Stimulated activated CD4-positive, alpha-beta T cell treated with anti-CD3 and anti-CD28 coated beads, Interleukin-12 subunit alpha, Interleukin-12 subunit beta, amount 100 ng/mL, for 48 hours (primary cell): ENCODE data around the gene SNUPN.

Experiments
- DNase-seq, 3 donors: peaks; one replicate each; pipeline ENCODE4 v3.0.0-alpha.2; 2020; ENCODE audit warnings: low read depth in 2 of 3, low spot score in 1 of 3

SNUPN gene

DNA sequence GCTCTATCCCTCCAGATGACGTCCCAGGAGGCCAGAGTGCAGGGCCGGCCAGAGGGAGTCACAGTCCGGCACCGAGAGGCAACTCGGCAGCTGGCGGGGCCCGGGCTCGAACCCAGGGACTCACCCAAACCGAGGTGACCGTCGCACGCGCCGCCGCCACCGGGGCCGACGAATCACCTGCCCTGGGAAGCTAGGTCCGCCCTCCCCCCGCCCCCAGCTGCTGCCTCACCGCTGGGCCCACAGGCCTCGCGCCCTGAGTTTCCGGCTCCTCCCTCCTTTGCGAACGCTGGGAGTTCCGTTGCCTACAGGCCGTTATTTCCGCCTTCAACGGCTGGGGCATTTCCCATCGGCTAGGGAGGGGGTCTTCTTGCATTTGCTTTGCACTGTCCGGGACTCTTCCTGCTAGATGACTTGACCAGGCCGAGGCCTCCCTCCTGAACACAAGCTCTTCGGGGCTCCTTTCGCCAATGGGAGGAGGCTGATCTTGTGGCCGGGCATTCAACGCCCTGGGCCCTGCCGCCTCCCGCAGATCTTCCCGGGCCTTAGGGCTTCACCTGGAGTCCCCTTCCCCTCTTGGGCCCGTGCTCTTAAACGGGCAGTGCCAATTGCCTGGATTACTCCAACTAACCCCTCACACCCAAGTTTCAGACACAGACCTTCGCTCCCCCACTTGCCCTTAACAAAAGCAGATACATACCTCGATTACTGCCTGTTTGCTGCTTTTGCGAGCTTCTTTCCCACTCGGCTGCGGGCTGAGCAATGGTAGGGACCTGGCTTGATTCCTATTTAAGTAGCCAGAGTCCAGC is at the start of gene SNUPN:
Gene SNUPN, minus strand, starts transcription at position 184 of the 806 bp plus-strand sequence. CDS start 4,674 bp downstream, outside the sequence.
- peak; percentile 90 to 93 (median 90) for DNase-seq

DNA sequence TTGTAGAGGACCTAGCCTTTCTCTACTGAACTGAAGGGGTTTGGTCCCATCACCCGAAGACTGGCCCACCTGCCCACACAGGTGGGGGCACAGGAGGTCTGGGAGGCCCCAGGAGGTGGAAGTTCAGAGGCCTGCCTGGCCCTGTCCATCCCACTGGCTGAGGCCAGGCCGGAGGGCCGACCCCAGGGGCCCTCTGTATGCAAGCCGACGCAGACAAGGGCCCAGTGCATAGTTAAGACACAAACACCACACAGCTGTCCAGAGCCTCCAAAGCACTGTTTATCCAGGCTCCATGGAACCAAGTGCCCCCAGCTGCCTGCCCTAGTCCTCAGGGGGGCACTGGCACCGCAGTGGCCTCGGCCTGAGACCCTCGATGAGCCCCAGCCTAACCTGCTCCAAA is 48.8 kb upstream of the SNUPN start:
- DNase-seq, result no peak

DNA sequence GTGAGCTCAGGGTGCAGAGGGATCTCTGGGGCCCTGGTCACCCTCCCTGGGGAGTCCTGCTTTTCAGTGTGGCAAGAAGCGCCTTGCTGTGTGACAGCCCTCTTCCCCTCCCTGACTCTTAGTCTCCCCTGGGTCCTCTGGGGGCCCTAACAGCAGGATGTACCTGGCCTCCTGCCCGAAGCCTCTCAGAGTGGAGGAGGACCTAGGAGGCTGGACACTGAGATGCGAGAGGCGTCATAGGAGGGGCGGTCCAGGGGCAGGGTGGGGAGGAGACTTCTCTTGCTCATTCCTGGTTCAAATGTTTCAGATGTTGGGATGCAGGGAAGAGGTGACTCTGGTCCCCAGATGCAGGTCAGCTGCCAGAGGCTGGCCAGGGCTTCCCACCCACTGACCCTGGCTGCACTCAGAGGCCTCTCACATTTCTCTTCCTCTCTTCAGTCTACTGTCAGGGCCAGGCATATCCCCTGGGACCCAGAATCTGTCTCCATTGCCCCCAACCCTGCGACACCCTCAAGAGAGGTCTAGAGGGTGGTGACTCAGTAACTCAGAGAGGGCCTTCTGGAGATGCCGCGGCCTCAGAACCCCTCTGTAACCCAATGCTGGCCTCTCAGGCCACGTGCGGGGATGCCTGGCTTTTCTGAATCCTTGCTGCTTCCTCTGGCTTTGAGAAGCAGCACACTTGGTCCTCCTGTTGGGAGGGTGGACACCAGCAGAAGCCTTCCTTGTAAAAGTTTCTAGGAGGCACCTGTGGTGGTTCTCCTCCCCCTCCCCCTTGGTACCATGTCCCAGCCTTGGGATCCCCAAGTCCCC is 48.1 kb upstream of the SNUPN start:
- no peak for DNase-seq

DNA sequence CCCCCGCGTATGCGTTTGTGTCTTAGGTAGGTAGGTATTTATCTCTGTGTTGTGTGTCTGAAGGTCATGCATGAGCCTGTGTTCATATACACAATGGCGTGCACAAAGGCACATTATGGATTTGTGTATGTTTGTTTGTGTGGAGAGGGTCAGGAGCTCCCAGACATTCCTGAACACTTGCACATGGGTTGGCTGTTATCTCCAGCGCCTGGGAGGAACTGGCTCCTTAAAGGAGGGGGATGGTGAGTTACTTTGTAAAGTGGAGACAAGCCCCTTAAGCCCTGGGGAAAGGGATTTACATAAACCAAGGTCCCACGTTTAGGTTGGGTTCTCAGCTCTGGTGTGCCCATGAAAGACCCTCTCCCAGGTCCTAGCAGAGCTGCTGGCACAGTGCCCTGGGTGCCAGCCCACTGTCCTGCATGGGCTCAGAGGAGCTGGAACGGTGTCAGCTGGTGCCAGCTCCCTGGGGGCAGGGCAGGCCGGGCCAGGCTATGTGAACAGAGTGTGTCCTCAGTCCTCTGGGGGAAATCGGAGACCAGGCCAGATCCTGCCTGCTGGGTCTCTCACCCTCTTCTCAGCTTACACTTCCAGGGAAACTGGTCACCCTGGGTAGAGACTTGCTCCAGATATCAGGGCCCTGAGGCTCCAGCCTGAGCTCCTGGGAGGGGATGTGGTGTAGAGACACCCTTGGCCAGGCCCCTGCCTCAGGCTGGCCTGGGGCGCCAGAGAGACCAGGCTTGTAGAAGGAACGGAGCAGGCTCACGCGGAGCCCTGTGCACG is 47.3 kb upstream of the SNUPN start:
- no peak for DNase-seq

DNA sequence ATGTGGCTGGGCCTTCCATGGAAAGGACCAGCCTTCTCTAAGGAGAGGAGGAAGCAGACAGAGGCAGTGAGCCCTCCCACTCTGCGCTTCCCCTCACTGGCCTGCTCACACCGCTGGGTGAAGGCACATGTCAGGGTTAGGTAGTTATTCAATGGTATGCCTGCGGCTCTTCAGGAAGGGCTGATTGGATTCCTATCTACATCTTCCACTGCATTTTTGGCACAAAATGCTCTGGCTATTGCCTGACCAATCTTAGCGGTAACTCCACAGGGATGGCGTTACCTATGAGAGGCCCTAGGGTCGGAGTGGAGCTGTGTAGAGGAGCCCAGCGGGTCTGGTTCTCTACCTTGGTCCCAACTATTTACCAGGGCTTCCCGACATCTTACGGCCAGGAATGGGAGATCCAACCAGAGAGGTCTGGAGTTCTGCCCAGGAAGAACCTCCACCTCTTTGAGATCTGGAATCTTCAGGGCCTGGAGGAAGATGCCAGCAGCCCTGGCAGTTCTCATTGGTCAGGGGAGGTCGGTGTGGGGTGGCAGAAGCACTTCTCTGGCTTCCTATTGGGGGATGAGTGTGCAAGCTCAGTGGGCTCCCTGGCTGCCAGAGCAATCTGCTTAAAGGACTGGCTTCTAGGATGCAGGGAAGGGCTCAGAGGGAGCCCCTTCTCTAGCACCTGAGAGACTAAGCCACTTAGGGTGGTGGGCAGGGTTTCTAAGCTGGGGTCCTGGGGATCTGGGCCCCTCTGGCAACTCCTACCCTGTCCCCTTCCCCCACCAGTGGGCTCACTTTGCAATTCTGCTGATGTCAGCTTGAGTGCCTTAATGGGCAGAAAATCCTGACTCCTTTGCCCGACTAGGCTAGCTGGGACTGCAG is 46.4 kb upstream of the SNUPN start:
- DNase-seq, result no peak

DNA sequence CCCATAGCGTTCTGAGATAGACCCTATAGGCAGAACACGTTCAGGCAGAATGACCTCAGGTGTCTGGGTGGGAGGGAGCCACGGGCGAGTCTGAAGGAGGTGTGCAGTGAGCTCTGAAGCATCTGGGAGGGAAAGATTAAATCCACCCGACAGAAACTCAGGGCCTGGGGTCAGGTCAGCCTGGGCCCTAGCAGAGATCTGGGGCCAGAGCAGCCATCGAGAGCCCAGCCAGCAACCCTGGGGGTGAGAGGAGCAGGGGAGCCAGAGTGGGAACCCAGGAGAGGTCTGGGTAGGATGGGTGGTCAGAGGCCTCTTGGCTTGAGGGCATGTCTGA is 44.3 kb upstream of the SNUPN start:
- no peak for DNase-seq

DNA sequence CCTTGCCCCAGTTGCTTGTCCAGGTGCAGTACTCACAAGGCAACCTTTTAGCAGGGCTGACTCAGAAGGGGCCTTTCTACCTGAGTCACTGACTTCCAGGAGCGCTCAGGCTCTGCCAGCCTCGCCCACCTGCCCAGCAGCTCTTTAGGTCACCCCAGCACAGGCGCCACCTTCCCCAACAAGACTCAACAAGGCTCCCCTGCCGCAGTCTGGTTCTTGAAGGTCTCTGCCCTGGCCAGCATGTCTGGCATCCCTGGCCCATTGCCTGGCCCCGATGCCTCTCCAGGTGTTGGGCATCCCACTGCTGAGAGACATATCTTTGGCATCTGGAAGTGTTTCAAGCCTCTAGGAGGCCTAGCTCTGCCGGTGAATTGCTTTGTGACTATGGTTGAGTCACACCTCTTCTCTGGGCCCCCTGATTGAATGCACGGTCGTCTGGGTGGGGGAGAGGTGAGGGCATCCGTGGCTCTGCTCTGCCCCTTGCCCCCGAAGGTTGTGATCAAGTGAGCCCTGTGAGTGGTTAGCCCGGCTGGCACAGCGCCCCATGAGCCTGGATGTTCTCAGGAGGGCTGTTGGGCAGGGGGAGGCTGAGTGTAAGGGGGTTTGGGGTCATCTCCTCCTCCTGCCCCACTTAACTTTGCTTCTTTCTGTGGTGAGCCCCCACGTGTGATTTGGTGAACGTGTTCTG is 43.8 kb upstream of the SNUPN start:
- no peak for DNase-seq

DNA sequence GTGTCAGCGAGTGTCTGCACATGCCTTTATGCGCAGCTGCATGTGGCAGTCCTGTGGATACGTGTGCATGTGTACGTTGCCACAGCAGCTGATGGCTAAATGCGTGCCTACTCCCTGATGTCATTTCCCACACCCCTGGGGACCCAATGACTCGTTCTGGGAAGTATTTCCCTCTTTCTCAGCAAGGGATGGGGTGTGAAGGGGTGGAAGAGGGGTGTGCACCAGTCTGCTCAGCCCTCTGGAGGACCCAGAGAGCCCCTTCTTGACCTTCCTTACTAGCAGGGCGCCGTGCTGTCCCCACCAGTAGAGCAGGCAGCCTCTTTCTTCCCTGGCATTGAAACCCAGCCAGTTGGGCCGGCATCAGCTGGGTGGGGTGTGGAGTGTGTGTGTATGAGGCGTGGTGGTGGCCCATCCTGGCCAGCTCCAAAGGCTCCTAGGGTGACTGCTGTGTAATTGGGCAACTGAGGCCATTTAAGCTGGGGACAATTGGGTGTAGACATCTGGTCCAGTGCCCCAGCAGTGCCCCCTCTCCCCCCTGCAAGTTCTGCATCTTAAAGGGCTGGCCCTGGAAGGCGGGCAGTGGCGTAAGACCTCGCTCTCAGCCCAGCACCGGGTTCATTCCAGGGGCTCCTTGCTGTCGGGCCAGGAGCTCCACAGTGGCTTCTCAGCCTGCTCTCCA is 41.4 kb upstream of the SNUPN start:
- no peak for DNase-seq

DNA sequence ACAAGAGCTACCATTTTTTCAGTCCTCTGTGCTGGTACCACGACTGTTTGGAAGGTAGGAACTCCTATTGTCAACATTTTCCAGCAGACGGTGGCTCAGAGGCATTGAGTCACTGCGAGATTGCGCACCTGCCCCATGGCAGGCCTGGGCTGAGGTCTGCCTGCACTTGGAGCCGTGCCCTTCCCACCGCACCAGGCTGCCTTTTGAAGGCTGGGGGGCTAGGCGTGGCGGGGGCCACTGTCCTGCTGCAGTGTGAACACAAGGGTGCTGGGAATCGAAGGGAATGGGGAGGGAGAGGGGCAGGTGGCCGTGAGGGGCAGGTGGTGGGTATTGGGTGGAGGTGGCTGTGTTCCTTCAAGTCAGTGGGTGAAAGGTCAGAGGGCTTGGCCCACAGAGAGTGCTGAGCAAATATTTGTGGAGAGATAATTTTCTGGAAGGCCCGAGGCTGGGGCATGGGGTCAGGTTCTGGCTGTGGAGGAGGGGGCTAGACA is 38.5 kb upstream of the SNUPN start:
- no peak for DNase-seq

DNA sequence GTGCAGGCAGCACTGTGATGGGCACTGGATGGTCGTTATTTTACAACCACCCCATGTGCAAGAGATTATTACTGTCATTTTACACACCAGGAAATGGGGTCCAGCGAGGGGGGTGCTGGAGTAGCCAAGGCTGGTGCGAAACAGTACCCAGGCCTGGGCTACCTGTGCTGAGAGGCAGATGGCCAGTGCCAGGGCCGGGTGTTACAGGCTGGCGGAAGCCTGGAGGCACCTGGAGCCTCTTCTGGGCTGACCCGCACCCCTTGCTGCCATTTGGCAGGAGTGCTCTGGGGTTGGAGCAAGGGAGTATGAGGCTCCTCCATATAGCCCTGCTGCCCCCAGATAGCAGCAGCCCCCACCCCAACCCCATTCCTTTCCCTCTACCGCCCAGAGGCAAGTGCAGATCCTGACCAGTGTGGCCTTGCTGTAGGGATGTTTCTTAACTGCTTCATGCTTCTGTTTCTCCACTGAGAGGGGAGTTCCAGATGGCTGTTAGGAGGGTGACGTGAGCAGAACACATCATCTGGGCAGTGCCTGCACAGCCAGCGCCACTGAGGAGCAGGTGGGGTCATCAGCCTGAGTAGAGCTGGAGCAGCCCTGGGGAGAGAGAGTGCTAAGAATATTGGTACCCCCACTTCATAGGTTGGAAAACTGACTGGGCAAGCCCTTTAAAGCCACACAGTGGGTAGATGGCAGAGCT is 37.4 kb upstream of the SNUPN start:
- DNase-seq, result no peak

DNA sequence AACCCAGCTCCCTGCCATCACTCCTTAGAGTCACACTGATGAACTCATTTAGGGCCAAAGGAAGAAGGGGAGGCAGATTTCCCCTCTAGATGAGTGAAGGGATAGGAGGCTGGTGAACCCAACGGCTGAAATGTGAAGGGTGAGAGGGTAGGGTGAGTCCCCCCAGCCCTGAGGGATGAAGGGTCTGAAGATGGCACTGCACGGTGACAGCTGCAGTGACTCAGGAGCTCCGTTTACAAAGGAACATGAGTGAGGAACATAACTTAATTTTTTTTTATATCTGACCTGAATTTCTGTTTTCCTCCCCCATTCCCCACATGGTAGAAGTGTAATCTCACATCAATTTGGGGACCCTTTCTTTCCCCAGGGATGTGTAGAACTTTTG is 36.2 kb upstream of the SNUPN start:
- no peak for DNase-seq

DNA sequence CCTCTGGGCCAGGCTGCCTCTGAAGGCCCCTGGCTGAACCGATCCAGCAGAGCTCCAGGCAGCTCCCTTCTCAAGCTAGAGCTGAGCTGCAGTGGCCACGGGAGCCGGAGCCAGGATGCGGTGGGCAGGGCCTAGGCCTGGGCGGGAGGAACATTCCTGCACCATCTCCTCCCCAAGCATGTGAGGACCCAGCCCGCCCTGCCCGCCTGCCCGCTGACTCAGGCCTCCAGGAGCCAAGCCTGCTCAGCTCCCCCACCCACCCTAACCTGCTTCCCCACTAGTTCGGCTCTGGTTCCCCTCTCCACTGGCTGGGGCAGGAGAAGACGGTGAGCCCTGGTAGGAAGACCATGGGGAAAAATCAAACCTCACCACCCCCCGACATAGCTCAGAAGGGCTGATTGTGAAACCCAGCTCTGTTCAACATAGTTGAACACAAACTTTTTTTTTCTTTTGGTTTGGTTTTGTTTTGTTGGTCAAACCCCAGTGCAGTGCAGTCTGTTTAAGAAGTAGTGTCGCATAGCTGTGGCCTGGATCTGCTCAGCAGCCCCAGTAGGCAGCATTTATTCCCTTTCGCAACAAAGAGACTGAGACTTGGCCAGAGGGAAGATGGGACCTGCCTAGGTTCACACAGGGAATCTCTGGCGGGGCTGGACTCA is 35.7 kb upstream of the SNUPN start:
- no peak for DNase-seq

DNA sequence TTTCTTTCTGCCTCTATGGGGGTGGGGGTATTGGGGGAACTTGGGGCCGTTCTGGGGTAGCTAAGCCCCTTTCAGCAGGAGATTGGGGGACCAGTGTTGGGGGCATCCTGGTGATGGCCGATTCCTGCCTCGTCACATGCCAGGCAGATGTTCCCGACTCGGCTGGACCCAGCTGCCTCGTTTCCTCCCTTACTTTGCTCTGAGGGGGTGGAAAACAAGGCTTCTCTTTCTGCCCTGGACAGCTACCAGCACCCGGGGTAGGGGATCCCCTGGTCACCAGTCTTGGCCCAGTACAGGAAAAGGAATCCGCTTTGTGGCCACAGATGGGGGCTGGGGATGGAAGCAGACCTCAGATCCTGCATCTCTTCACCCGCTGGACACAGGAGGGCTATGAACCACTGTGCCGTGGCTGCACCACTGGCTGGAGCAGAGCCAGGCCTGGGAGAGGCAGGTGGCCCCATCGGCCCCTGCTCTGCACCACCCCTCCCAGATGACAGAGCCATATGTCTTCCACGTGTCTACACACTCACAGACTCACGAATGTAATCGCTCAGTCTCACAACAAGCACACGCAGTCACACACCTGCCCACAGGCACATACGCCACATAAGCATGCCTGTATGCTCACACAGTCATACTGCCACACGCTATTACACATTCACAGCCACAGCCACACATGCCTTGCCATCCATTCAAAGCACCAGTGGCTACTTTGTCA is 34.6 kb upstream of the SNUPN start:
- DNase-seq, result no peak

DNA sequence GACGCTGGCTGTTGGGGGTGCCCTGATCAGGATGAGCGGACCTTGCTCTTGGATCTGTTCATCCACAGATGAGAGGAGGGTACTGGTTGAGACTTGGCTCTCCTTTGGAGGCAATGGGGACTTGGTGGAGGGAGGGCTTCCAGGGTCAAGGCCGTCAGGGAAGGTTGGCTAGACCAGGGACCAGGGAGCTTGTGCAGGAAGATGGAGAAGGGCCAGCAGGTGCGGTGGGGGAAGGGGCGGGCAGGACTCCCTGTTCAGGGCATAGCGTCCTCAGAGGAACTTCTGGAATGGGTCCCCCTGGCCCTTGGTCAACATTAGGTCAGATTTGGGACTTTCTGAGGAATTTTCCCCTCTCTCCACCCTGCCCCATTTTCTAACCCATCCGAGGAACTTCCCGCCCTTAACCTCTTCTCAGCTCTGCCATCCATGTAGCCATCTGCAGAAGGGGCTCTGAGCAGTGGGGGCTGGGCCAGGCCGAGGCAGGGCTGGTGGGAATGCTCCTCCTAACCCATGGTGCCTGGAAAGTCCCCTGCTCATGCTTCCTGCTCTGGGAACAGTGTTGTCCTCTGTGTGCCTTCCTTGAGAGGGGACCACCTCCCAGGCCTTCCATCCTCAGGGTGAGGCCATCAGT is 33.7 kb upstream of the SNUPN start:
- no peak for DNase-seq

DNA sequence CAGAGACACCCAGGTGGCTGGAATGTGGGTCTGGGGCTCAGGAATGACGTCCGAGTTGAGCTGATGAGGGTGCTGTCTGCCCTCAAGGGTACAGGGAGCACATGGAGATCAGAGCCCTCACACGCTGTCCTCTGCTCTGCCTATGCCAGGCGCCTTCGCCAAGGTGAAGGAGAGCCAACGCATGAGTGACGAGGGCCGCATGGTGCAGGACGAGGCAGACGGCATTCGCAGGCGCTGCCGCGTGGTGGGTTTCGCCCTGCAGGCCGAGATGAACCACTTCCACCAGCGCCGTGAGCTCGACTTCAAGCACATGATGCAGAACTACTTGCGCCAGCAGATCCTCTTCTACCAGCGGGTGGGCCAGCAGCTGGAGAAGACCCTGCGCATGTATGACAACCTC is 31.3 kb upstream of the SNUPN start:
- DNase-seq, result no peak

DNA sequence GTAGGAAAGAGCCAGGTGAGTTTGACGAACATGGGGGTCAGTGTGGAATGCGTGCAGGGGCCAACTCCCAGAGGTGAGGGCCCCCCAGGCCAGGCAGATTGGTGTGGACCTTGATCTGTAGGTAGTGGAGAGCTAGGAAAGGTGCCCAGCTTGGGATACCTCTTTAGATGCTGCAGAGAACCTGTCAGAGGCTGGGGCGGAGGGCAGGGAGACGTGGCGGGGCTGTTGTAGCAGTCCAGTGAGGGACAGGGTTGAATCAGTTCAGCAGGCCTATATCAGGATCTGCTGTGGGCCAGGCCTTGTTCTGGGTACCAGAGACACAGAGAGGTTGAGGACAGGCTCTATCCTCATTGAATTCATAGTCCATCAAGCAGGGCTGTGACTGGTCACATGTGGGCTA is 30.8 kb upstream of the SNUPN start:
- DNase-seq, result no peak

DNA sequence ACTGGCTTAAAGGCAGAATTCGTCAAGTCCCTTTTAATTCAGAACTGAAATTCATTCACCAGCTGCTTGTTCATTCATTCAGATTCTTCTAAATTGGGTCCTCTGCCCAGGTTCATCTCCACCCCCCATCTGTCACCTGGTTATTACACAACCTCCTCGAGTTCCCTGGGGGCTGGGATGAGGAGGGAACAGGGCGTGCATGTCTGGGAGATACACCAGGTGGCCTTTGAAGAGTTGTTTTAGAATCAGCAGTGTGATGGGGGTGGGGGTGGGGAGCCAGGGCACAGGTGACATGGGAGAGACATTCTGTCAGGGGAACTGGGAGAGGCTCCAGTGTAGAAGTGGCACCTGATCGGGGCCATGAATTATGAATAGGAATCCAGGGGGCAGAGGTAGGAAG is 30.4 kb upstream of the SNUPN start:
- DNase-seq, result no peak
